ENCODE results near the gene WDFY2. TPM values are rescaled to one million over a fixed set of nuclear protein-coding genes. Genes with fewer than 3 reads are reported as not detected.

The WDFY2 gene
- total RNA-seq, 1 experiment from 2014 or later, result 26.4 TPM

DNA sequence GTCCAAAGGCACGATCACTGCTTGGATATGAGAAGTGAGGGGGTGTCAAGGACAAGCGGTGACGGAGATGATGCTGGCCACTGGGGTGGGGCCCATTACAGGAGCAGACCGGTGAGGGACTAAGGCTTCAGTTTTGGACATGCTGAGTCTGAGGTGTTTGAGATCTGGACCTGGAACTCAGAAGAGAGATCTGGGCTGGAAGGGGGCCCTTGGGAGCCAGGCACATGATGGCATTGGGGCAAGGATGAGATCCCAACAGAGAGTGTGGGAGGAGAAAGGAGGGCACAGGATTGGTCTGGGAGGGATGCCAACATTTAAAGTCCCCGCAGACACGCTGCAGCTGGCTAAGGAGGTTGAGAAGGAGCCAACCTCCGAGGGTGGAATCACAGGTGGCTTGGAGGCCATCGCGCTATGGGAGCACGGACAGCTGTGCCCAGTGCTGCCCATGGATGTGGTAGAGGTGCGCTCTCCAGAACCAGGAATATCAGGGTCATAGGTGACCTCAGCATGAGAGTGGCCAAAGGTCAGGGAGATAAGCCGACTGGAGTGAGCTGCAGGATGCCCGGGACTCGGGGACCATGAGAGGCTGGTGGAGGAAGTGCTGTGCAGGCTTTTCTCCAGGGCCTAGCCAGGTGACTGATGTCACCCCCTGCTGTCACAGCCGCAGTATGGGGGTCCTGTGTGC lies 197.9 kb downstream of the WDFY2 start:
- Histone ChIP-seq H4K8ac (replicated peaks; ENCODE audit: insufficient read length, low read depth, low read length) (no peak overlapping the region), H2BK20ac (ENCODE audit: low read depth, low read length, poor library complexity, severe bottlenecking) (no peak overlapping the region), H3K27ac (ENCODE audit: insufficient read length, low read depth, low read length) (no peak overlapping the region), H3K4me2 (ENCODE audit: insufficient read depth, insufficient read length, low read length) (no peak overlapping the region), H3K18ac (ENCODE audit: insufficient read length, low read depth, low read length) (no peak overlapping the region), H4K91ac (ENCODE audit: insufficient read length, low read depth, low read length) (no peak overlapping the region), H3K9me3 (ENCODE audit: control insufficient read depth, low read depth, low read length) (no peaks in the 10 kb centered on the region), H4K5ac (ENCODE audit: insufficient read length, low read depth, low read length) (no peak overlapping the region), H3K4ac (ENCODE audit: low read depth, low read length) (no peak overlapping the region), H3K23ac (ENCODE audit: insufficient read length, low read depth, low read length) (no peak overlapping the region), H3K56ac (ENCODE audit: insufficient read length, low read depth, low read length) (no peak overlapping the region), H3T11ph (ENCODE audit: low read length) (no peak overlapping the region), H3K79me2 (ENCODE audit: insufficient read depth, low read length) (no peaks in the 10 kb centered on the region), H4K20me1 (ENCODE audit: control insufficient read depth, insufficient read depth, insufficient read length) (no peaks in the 10 kb centered on the region), H2AFZ (ENCODE audit: low read length) (no peak overlapping the region), H2BK12ac (ENCODE audit: insufficient read length, low read depth, low read length) (no peak overlapping the region), H2BK5ac (ENCODE audit: insufficient read length, low read length) (no peak overlapping the region), H2AK5ac (ENCODE audit: insufficient read length, low read length) (no peak overlapping the region), H3K23me2 (ENCODE audit: insufficient read length, low read depth, low read length, poor library complexity, severe bottlenecking) (no peaks in the 10 kb centered on the region), H2BK15ac (ENCODE audit: low read depth, low read length) (no peak overlapping the region), H3K9ac (ENCODE audit: extremely low read depth, insufficient read length, low read length) (no peak overlapping the region), H3K4me1 (ENCODE audit: insufficient read depth, low read length) (no peaks in the 10 kb centered on the region), H3K79me1 (ENCODE audit: insufficient read depth, low read depth, low read length, poor library complexity, severe bottlenecking) (no peaks in the 10 kb centered on the region), H2BK120ac (ENCODE audit: low read depth, low read length, poor library complexity, severe bottlenecking) (no peak overlapping the region), H3K27me3 (ENCODE audit: insufficient read depth, low read length) (no peaks in the 10 kb centered on the region), H3K14ac (ENCODE audit: insufficient read depth, low read length) (no peak overlapping the region)
- no CpG with 5 or more reads among the region's 15 CpGs for WGBS (ENCODE audit: extremely low coverage, insufficient read length, low lambda C conversion rate)
- Mint-ChIP-seq H3K27ac (peak overlapping the region in 1 of 3 experiments; percentile 61; a peak in 2 of 7 replicates), H3K27me3 (ENCODE audit: low read depth) (no peaks in the 10 kb centered on the region), H3K4me3 (no peak overlapping the region), H3K9me3 (no peaks in the 10 kb centered on the region), H3K4me1 (peaks cover 15 to 24% of the 10 kb centered on the region in 2 experiments), H3K36me3 (ENCODE audit: insufficient read depth in 1 of 3, low read depth in 3 of 3) (peaks cover 0 to 6% (median 2%) of the 10 kb centered on the region in 3 experiments; a peak in 3 of 7 replicates)
- no peak for DNase-seq
- TF ChIP-seq, protein P1, sequence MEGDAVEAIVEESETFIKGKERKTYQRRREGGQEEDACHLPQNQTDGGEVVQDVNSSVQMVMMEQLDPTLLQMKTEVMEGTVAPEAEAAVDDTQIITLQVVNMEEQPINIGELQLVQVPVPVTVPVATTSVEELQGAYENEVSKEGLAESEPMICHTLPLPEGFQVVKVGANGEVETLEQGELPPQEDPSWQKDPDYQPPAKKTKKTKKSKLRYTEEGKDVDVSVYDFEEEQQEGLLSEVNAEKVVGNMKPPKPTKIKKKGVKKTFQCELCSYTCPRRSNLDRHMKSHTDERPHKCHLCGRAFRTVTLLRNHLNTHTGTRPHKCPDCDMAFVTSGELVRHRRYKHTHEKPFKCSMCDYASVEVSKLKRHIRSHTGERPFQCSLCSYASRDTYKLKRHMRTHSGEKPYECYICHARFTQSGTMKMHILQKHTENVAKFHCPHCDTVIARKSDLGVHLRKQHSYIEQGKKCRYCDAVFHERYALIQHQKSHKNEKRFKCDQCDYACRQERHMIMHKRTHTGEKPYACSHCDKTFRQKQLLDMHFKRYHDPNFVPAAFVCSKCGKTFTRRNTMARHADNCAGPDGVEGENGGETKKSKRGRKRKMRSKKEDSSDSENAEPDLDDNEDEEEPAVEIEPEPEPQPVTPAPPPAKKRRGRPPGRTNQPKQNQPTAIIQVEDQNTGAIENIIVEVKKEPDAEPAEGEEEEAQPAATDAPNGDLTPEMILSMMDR (conservative IDR thresholded peaks at IDR 0.05), result no peak
